ENCODE results near the gene SEC61A2. TPM values are rescaled to one million over a fixed set of nuclear protein-coding genes. Genes with fewer than 3 reads are reported as not detected.

SEC61A2 gene
- total and polyA plus RNA-seq, 2 donors (not counting 3 experiments of a cell fraction or from before 2014, with no cell fraction given) = 7.3 to 7.5 TPM

DNA sequence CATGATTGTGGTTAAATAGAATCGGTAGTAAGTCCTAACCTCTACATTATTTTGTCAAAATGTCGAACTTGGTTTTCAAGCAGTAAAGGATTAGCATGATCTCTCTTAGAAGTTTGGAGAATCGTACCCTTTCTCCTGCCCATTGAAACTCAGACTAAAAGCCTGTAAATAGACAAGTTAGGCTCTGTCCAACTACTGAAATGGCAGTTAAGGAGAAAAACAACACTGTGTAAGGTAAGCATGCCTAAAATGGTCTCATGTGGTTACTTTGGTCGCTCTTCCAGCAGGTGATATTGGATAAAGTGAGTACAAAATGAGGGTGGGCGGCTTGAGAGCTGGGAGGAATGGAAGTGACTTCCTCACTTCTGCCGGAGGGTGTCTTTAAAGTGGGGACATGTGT, 25.0 kb downstream of the SEC61A2 start:
- no peak overlapping the region for H3K9ac ChIP-seq (replicated peaks; ENCODE audit: extremely low read depth, insufficient read depth, low read length)
- no peak overlapping the region for H3K4me3 ChIP-seq (replicated peaks in 1 of 3; ENCODE audit: insufficient read depth in 1 of 3, low read depth in 1 of 3, low read length in 3 of 3)
- H3K9me1 ChIP-seq (replicated peaks; ENCODE audit: control insufficient read depth, extremely low read depth, insufficient read depth, low read length) = no peaks in the 10 kb centered on the region
- intact Hi-C loops (cut with micrococcal nuclease) = no loop called here
- dilution Hi-C loops (cut with MboI; ENCODE audit: extremely low pct_ligation_motif_present, low sequenced_read_pairs) = no loop called here
- H3K4me1 ChIP-seq (ENCODE audit: control insufficient read depth, extremely low read depth, insufficient read depth, low read length) = no peaks in the 10 kb centered on the region
- TF ChIP-seq MYC (IDR thresholded peaks at IDR 0.05; ENCODE audit: low read depth, low read length) (no peak), JUN (IDR thresholded peaks at IDR 0.05; ENCODE audit: borderline replicate concordance, insufficient read depth, insufficient read length, low read depth) (no peak), POLR2A (IDR thresholded peaks at IDR 0.05; ENCODE audit: low read depth, low read length) (no peak), EZH2 (IDR thresholded peaks at IDR 0.05; ENCODE audit: borderline replicate concordance, low read depth, low read length, severe bottlenecking) (no peak), POLR2AphosphoS5 (IDR thresholded peaks at IDR 0.05; ENCODE audit: insufficient read depth, low read depth, low read length) (no peak), FOS (IDR thresholded peaks at IDR 0.05; ENCODE audit: borderline replicate concordance, insufficient read depth, low read length) (no peak), GATA2 (IDR thresholded peaks at IDR 0.05; ENCODE audit: insufficient read depth, insufficient read length, low read depth, low read length) (no peak)
- TF ChIP-seq, protein P1, sequence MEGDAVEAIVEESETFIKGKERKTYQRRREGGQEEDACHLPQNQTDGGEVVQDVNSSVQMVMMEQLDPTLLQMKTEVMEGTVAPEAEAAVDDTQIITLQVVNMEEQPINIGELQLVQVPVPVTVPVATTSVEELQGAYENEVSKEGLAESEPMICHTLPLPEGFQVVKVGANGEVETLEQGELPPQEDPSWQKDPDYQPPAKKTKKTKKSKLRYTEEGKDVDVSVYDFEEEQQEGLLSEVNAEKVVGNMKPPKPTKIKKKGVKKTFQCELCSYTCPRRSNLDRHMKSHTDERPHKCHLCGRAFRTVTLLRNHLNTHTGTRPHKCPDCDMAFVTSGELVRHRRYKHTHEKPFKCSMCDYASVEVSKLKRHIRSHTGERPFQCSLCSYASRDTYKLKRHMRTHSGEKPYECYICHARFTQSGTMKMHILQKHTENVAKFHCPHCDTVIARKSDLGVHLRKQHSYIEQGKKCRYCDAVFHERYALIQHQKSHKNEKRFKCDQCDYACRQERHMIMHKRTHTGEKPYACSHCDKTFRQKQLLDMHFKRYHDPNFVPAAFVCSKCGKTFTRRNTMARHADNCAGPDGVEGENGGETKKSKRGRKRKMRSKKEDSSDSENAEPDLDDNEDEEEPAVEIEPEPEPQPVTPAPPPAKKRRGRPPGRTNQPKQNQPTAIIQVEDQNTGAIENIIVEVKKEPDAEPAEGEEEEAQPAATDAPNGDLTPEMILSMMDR (IDR thresholded peaks at IDR 0.05; ENCODE audit: extremely low read depth in 1 of 2, insufficient read depth in 1 of 2, low read depth in 1 of 2, low read length in 2 of 2) = no peak
- TF ChIP-seq, protein P2, sequence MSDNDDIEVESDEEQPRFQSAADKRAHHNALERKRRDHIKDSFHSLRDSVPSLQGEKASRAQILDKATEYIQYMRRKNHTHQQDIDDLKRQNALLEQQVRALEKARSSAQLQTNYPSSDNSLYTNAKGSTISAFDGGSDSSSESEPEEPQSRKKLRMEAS (IDR thresholded peaks at IDR 0.05; ENCODE audit: insufficient read depth, insufficient read length) = no peak
- no peak overlapping the region for H3K27ac ChIP-seq (ENCODE audit: insufficient read depth, low read depth, low read length)
- no peak for DNase-seq (ENCODE audit: low read depth, low spot score)
- no peak for FAIRE-seq
- H4K20me1 ChIP-seq (replicated peaks; ENCODE audit: control insufficient read depth, extremely low read depth, insufficient read depth, low read length) = no peaks in the 10 kb centered on the region
- ChIA-PET CTCF (no interaction called here), POLR2A (no interaction called here)
- H3K36me3 ChIP-seq (ENCODE audit: control insufficient read depth in 2 of 2, extremely low read depth in 1 of 2, insufficient read depth in 2 of 2, low read length in 2 of 2) = peaks cover 5 to 6% of the 10 kb centered on the region in 2 experiments
- H3K27me3 ChIP-seq (ENCODE audit: control insufficient read depth in 2 of 2, insufficient read depth in 2 of 2, low read length in 2 of 2) = no peaks in the 10 kb centered on the region
- BruUV-seq (replicated peaks) = no TSS peak
- H3K79me2 ChIP-seq (ENCODE audit: control insufficient read depth, insufficient read depth, low read length) = no peaks in the 10 kb centered on the region
- no peak overlapping the region for H3K4me2 ChIP-seq (ENCODE audit: insufficient read depth, low read length)
- H2AFZ ChIP-seq (ENCODE audit: low read depth, low read length) = no peak overlapping the region
- H3K9me3 ChIP-seq (replicated peaks; ENCODE audit: control insufficient read depth, insufficient read depth, low read length) = no peaks in the 10 kb centered on the region

All from endothelial cell of umbilical vein (primary cell).